Activated CD4-positive, alpha-beta T cell treated with anti-CD3 and anti-CD28 coated beads, Interleukin-2, amount 50 U/mL, for 4 hours (primary cell): Measurements from ENCODE around the gene IQCN.

Experiments
- DNase-seq, 2 experiments: peaks; one replicate each; pipeline ENCODE4 v3.0.0-alpha.2; 2020

The IQCN gene

GRCh38 chr19:18264137-18264854 is 10.0 kb downstream of the IQCN start:
- DNase-seq = no peak

- no peak for DNase-seq
Observed at GRCh38 chr19:18263324-18264136, 10.7 kb downstream of the IQCN start.

- DNase-seq = no peak
Observed at GRCh38 chr19:18262917-18263316, 11.3 kb downstream of the IQCN start.

- no peak for DNase-seq
Observed at GRCh38 chr19:18262144-18262543, 12.1 kb downstream of the IQCN start.

GRCh38 chr19:18261474-18261873 is 12.8 kb downstream of the IQCN start:
- DNase-seq = no peak

- no peak for DNase-seq
Observed at GRCh38 chr19:18259893-18260292, 14.4 kb downstream of the IQCN start.

GRCh38 chr19:18257503-18258470 is 16.5 kb downstream of the IQCN start:
- no peak for DNase-seq

- DNase-seq = no peak
Observed at GRCh38 chr19:18254546-18255503, 19.4 kb downstream of the IQCN start.

GRCh38 chr19:18253716-18254115 is 20.5 kb downstream of the IQCN start:
- DNase-seq = no peak

GRCh38 chr19:18253130-18253529 is 21.1 kb downstream of the IQCN start:
- DNase-seq = no peak

GRCh38 chr19:18252370-18252717 is 21.9 kb downstream of the IQCN start:
- no peak for DNase-seq

GRCh38 chr19:18251587-18252369 is 22.5 kb downstream of the IQCN start:
- peak; percentile 78 to 83 for DNase-seq

GRCh38 chr19:18249834-18250233 is 24.4 kb downstream of the IQCN start:
- DNase-seq = no peak

GRCh38 chr19:18245297-18245696 is 29.0 kb downstream of the IQCN start:
- DNase-seq = no peak

- no peak for DNase-seq
Observed at GRCh38 chr19:18239303-18239702, 34.9 kb downstream of the IQCN start.

GRCh38 chr19:18234194-18234593 is 40.1 kb downstream of the IQCN start:
- DNase-seq = no peak

- DNase-seq = peak in 1 of 2 experiments; percentile 20
Observed at GRCh38 chr19:18233224-18233825, 40.9 kb downstream of the IQCN start.

- no peak for DNase-seq
Observed at GRCh38 chr19:18232540-18233223, 41.6 kb downstream of the IQCN start.

GRCh38 chr19:18231775-18232174 is 42.5 kb downstream of the IQCN start:
- no peak for DNase-seq
